Mesenchymal stem cell (in vitro differentiated cells and primary cell): Measurements from ENCODE around the gene FEZF2.

ENCODE experiments used
- DNase-seq: peaks from one replicate; pipeline ENCODE4 v3.0.0-alpha.2; 2013
- H2AFZ ChIP-seq: one replicate; pipeline ENCODE4 v1.6.1; 2013; ENCODE audit warnings: low read depth, mild to moderate bottlenecking, control low read depth, inconsistent platforms, low read length, moderate library complexity
- H2AK5ac ChIP-seq: 2 replicates; pipeline ENCODE4 v1.6.1; 2013; ENCODE audit warnings: low read length, moderate library complexity, mild to moderate bottlenecking, inconsistent platforms; ENCODE audit not compliant: severe bottlenecking
- H2BK120ac ChIP-seq: one replicate; pipeline ENCODE4 v1.6.1; 2013; ENCODE audit warnings: low read depth, mild to moderate bottlenecking, inconsistent platforms, low read length, moderate library complexity
- H2BK12ac ChIP-seq, 2 experiments: one replicate each; pipeline ENCODE4 v1.6.1; 2013; ENCODE audit warnings: inconsistent platforms in 2 of 2, low read length in 2 of 2, mild to moderate bottlenecking in 2 of 2, moderate library complexity in 2 of 2, control low read depth in 1 of 2
- H2BK15ac ChIP-seq: one replicate; pipeline ENCODE4 v1.6.1; 2013; ENCODE audit warnings: mild to moderate bottlenecking, low read depth, inconsistent platforms; ENCODE audit not compliant: poor library complexity, severe bottlenecking
- H2BK5ac ChIP-seq: 2 replicates; pipeline ENCODE4 v1.6.1; 2013; ENCODE audit warnings: low read depth, mild to moderate bottlenecking, low read length, control low read depth, inconsistent platforms; ENCODE audit not compliant: poor library complexity, severe bottlenecking
- H3K14ac ChIP-seq, 2 experiments: one replicate each; pipeline ENCODE4 v1.6.1; 2013; ENCODE audit warnings: inconsistent platforms in 2 of 2, low read length in 2 of 2, control low read depth in 1 of 2, mild to moderate bottlenecking in 1 of 2, moderate library complexity in 1 of 2
- H3K18ac ChIP-seq, 2 experiments: one replicate each; pipeline ENCODE4 v1.6.1; 2013; ENCODE audit warnings: inconsistent platforms in 2 of 2, low read length in 2 of 2, control low read depth in 1 of 2, low read depth in 1 of 2, mild to moderate bottlenecking in 1 of 2
- H3K23ac ChIP-seq, 2 experiments: one replicate each; pipeline ENCODE4 v1.6.1; 2013; ENCODE audit warnings: inconsistent platforms in 2 of 2, low read length in 2 of 2, mild to moderate bottlenecking in 2 of 2, moderate library complexity in 2 of 2, control low read depth in 1 of 2
- H3K27ac ChIP-seq: 2 replicates; pipeline ENCODE4 v1.5.1; 2013; ENCODE audit warnings: mild to moderate bottlenecking, moderate library complexity, low read length, control low read depth, inconsistent platforms; ENCODE audit not compliant: poor library complexity, severe bottlenecking
- H3K27me3 ChIP-seq, 2 experiments: 2 replicates each; pipeline versions ENCODE4 v1.6.1 to v1.7.0; 2013; ENCODE audit warnings: low read length in 2 of 2, mild to moderate bottlenecking in 2 of 2, moderate library complexity in 2 of 2, control low read depth in 1 of 2, inconsistent platforms in 1 of 2; ENCODE audit not compliant: control insufficient read depth in 1 of 2, insufficient read depth in 1 of 2
- H3K36me3 ChIP-seq, 2 experiments: 2 replicates each; pipeline versions ENCODE4 v1.6.1 to v1.7.0; 2013; ENCODE audit warnings: low read length in 2 of 2, control low read depth in 1 of 2, inconsistent platforms in 1 of 2, low read depth in 1 of 2, mild to moderate bottlenecking in 1 of 2; ENCODE audit not compliant: insufficient read depth in 2 of 2, control insufficient read depth in 1 of 2
- H3K4ac ChIP-seq, 2 experiments: one replicate each; pipeline ENCODE4 v1.6.1; 2013; ENCODE audit warnings: inconsistent platforms in 2 of 2, low read length in 2 of 2, mild to moderate bottlenecking in 2 of 2, moderate library complexity in 2 of 2, control low read depth in 1 of 2, low read depth in 1 of 2
- H3K4me1 ChIP-seq: 2 replicates; pipeline ENCODE4 v1.6.1; 2013; ENCODE audit warnings: low read depth, low read length, control low read depth; ENCODE audit not compliant: control insufficient read depth, insufficient read depth
- H3K4me2 ChIP-seq: 2 replicates; pipeline ENCODE4 v1.6.1; 2013; ENCODE audit warnings: low read length, mild to moderate bottlenecking, inconsistent platforms; ENCODE audit not compliant: poor library complexity, severe bottlenecking
- H3K4me3 ChIP-seq, 2 experiments: 2 replicates each; pipeline versions ENCODE4 v1.5.1 to v1.7.0; 2013; ENCODE audit warnings: low read length in 2 of 2, mild to moderate bottlenecking in 2 of 2, control low read depth in 1 of 2, low read depth in 1 of 2; ENCODE audit not compliant: insufficient read depth in 1 of 2
- H3K79me1 ChIP-seq: replicated peaks from 2 replicates; pipeline ENCODE4 v1.6.1; 2013; ENCODE audit warnings: mild to moderate bottlenecking, control low read depth, low read length, inconsistent platforms; ENCODE audit not compliant: poor library complexity, severe bottlenecking
- H3K9ac ChIP-seq: 2 replicates; pipeline ENCODE4 v1.7.0; 2013; ENCODE audit warnings: mild to moderate bottlenecking, low read length, moderate library complexity
- H3K9me3 ChIP-seq: 2 replicates; pipeline ENCODE4 v1.7.0; 2013; ENCODE audit warnings: mild to moderate bottlenecking, low read length; ENCODE audit not compliant: control insufficient read depth
- H4K8ac ChIP-seq: one replicate; pipeline ENCODE4 v1.6.1; 2013; ENCODE audit warnings: inconsistent platforms, mild to moderate bottlenecking, low read length, moderate library complexity
- H4K91ac ChIP-seq: one replicate; pipeline ENCODE4 v1.6.1; 2013; ENCODE audit warnings: mild to moderate bottlenecking, low read length, inconsistent platforms
- WGBS: methylation state at CpG from one replicate; pipeline ENCODE4 v1.1.7; 2013; ENCODE audit warnings: mixed read lengths; 5-methylcytosine and 5-hydroxymethylcytosine counted together

The FEZF2 gene

DNA sequence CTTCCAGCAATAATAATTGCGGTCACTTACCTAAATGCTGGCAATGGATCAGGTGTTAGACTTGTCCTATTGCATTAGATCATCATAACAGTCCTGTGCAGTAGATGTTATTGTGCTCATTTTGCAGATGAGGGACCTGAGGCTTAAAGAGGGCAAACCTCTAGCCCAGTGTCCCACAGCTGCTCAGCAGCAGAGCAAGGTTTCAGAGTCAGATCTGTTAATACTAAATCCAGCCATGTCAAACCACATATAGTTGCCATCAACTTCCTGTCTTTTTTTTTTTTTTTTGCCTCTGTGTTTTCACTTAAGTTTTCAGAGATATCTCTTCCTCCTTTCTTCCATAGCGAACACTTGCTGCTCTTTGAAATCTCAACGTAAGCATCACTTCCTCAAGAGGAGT, 12.1 kb downstream of the FEZF2 start:
- no peak overlapping the region for H3K27ac ChIP-seq
- H2AFZ ChIP-seq: no peak overlapping the region
- no peak overlapping the region for H2BK5ac ChIP-seq
- H3K4me3 ChIP-seq: no peak overlapping the region
- H3K9ac ChIP-seq: no peak overlapping the region
- H2BK12ac ChIP-seq: no peak overlapping the region
- no peaks in the 10 kb centered on the region for H3K79me1 ChIP-seq
- no peak overlapping the region for H3K4ac ChIP-seq
- H4K91ac ChIP-seq: no peak overlapping the region
- DNase-seq: no peak
- no peak overlapping the region for H4K8ac ChIP-seq
- no peaks in the 10 kb centered on the region for H3K36me3 ChIP-seq
- H3K4me2 ChIP-seq: no peak overlapping the region
- no peak overlapping the region for H3K14ac ChIP-seq
- H3K23ac ChIP-seq: no peak overlapping the region
- no peak overlapping the region for H2BK120ac ChIP-seq
- no peaks in the 10 kb centered on the region for H3K4me1 ChIP-seq
- WGBS: 100% methylated on average over 2 of the region's 3 CpGs
- peaks cover 55 to 59% of the 10 kb centered on the region in 2 experiments for H3K27me3 ChIP-seq
- no peak overlapping the region for H2AK5ac ChIP-seq
- no peak overlapping the region for H2BK15ac ChIP-seq
- H3K9me3 ChIP-seq: peaks cover 3% of the 10 kb centered on the region
- no peak overlapping the region for H3K18ac ChIP-seq

DNA sequence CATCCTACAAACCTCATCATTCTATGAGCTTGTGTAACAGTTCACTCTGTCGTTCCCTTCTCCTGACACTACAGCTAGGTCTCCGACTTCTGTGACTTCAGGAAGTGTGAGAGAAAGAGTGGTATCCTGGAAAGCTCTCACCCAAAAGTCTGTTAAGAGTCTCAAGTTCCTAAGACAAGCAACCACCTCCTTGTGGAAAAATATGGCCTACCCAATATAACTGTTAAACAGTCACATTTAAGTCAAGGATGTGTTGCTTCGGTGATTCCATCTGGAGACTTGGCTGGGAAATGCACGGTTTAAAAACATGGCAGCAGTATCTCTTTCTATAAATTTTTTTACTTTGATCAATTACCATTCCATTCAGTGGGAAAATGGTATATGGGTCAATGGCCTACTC, 13.8 kb downstream of the FEZF2 start:
- H3K23ac ChIP-seq: no peak overlapping the region
- H2BK120ac ChIP-seq: no peak overlapping the region
- no peak overlapping the region for H2AFZ ChIP-seq
- 68% methylated on average over 2 of the region's 4 CpGs for WGBS
- no peak overlapping the region for H3K14ac ChIP-seq
- H3K27me3 ChIP-seq: peaks cover 52 to 59% of the 10 kb centered on the region in 2 experiments
- H2BK12ac ChIP-seq: no peak overlapping the region
- H3K27ac ChIP-seq: no peak overlapping the region
- no peaks in the 10 kb centered on the region for H3K36me3 ChIP-seq
- no peak for DNase-seq
- no peak overlapping the region for H2BK5ac ChIP-seq
- no peak overlapping the region for H3K9ac ChIP-seq
- no peaks in the 10 kb centered on the region for H3K79me1 ChIP-seq
- H3K18ac ChIP-seq: no peak overlapping the region
- H3K4me1 ChIP-seq: no peaks in the 10 kb centered on the region
- H3K4me2 ChIP-seq: no peak overlapping the region
- no peak overlapping the region for H3K4ac ChIP-seq
- H4K8ac ChIP-seq: no peak overlapping the region
- H2BK15ac ChIP-seq: no peak overlapping the region
- H3K9me3 ChIP-seq: no peaks in the 10 kb centered on the region
- H4K91ac ChIP-seq: no peak overlapping the region
- H2AK5ac ChIP-seq: no peak overlapping the region
- H3K4me3 ChIP-seq: no peak overlapping the region

GRCh38 chr3:62356356-62356755, 17.0 kb downstream of the FEZF2 start:
- H3K4me2 ChIP-seq: no peak overlapping the region
- no peak overlapping the region for H2BK5ac ChIP-seq
- DNase-seq: no peak
- H3K79me1 ChIP-seq: no peaks in the 10 kb centered on the region
- no peak overlapping the region for H3K23ac ChIP-seq
- H2BK120ac ChIP-seq: no peak overlapping the region
- no peaks in the 10 kb centered on the region for H3K36me3 ChIP-seq
- peaks cover 42 to 43% of the 10 kb centered on the region in 2 experiments for H3K27me3 ChIP-seq
- no peak overlapping the region for H3K4ac ChIP-seq
- H3K18ac ChIP-seq: no peak overlapping the region
- H3K9me3 ChIP-seq: no peaks in the 10 kb centered on the region
- no peak overlapping the region for H2BK12ac ChIP-seq
- H3K4me1 ChIP-seq: no peaks in the 10 kb centered on the region
- no peak overlapping the region for H3K14ac ChIP-seq
- H4K8ac ChIP-seq: no peak overlapping the region
- no peak overlapping the region for H4K91ac ChIP-seq
- H3K4me3 ChIP-seq: no peak overlapping the region
- no peak overlapping the region for H2AK5ac ChIP-seq
- no peak overlapping the region for H3K27ac ChIP-seq
- H3K9ac ChIP-seq: no peak overlapping the region
- H2AFZ ChIP-seq: no peak overlapping the region
- H2BK15ac ChIP-seq: no peak overlapping the region

- no peak overlapping the region for H3K4me3 ChIP-seq
- no peak overlapping the region for H3K9ac ChIP-seq
- no peak overlapping the region for H2AK5ac ChIP-seq
- peaks cover 38 to 43% of the 10 kb centered on the region in 2 experiments for H3K27me3 ChIP-seq
- H3K36me3 ChIP-seq: no peaks in the 10 kb centered on the region
- H2BK120ac ChIP-seq: no peak overlapping the region
- no peak overlapping the region for H2BK15ac ChIP-seq
- H2BK5ac ChIP-seq: no peak overlapping the region
- no peak overlapping the region for H3K18ac ChIP-seq
- no peak overlapping the region for H3K23ac ChIP-seq
- H3K9me3 ChIP-seq: no peaks in the 10 kb centered on the region
- H2AFZ ChIP-seq: no peak overlapping the region
- no peak overlapping the region for H3K4me2 ChIP-seq
- H3K79me1 ChIP-seq: no peaks in the 10 kb centered on the region
- no peak for DNase-seq
- no peak overlapping the region for H4K8ac ChIP-seq
- no peak overlapping the region for H3K14ac ChIP-seq
- no peak overlapping the region for H3K4ac ChIP-seq
- WGBS: 74% methylated on average over 3 of the region's 3 CpGs
- no peak overlapping the region for H3K27ac ChIP-seq
- H2BK12ac ChIP-seq: no peak overlapping the region
- H4K91ac ChIP-seq: no peak overlapping the region
- no peaks in the 10 kb centered on the region for H3K4me1 ChIP-seq
These were observed 17.6 kb downstream of the FEZF2 start for GRCh38 chr3:62355703-62356102.
